DOHH2 (cell line): ENCODE results near the gene ETF1.

Experiments used
- H3F3A ChIP-seq: fragments of 200-600 bp; sonication (generic), shearing (Covaris generic); 2 replicates; pipeline ENCODE4 v1.6.0; 2016; ENCODE audit warnings: antibody characterized with exemption, mild to moderate bottlenecking; ENCODE audit not compliant: control insufficient read depth, insufficient read depth
- H3K27ac ChIP-seq: fragments of 200-600 bp; sonication (generic); 2 replicates; pipeline ENCODE4 v1.5.1; 2014; ENCODE audit warnings: low read depth, mild to moderate bottlenecking, low read length, moderate library complexity
- H3K27me3 ChIP-seq: fragments of 200-600 bp; sonication (generic); 2 replicates; pipeline ENCODE4 v1.6.1; 2014; ENCODE audit warnings: mild to moderate bottlenecking, low read length, mixed read lengths; ENCODE audit not compliant: control insufficient read depth
- H3K36me3 ChIP-seq: fragments of 200-600 bp; sonication (generic); 2 replicates; pipeline ENCODE4 v1.6.1; 2014; ENCODE audit warnings: mild to moderate bottlenecking, low read length, moderate library complexity, mixed read lengths; ENCODE audit not compliant: control insufficient read depth
- H3K4me1 ChIP-seq: fragments of 200-600 bp; sonication (generic); 2 replicates; pipeline ENCODE4 v1.6.1; 2014; ENCODE audit warnings: mild to moderate bottlenecking, low read length, mixed read lengths; ENCODE audit not compliant: control insufficient read depth
- H3K4me2 ChIP-seq: fragments of 200-600 bp; sonication (generic); 2 replicates; pipeline ENCODE4 v1.6.0; 2014; ENCODE audit warnings: mild to moderate bottlenecking, low read length, moderate library complexity
- H3K4me3 ChIP-seq: fragments of 200-600 bp; sonication (generic); 2 replicates; pipeline ENCODE4 v1.5.1; 2014; ENCODE audit warnings: mild to moderate bottlenecking, low read length, mixed read lengths
- H3K79me2 ChIP-seq: fragments of 200-600 bp; sonication (generic); 2 replicates; pipeline ENCODE4 v1.6.1; 2014; ENCODE audit warnings: mild to moderate bottlenecking, low read length, mixed read lengths; ENCODE audit not compliant: control insufficient read depth
- H3K9me2 ChIP-seq: fragments of 200-600 bp; sonication (generic); replicated peaks from 2 replicates; pipeline ENCODE4 v1.6.1; 2014; ENCODE audit warnings: mild to moderate bottlenecking, low read length, mixed read lengths; ENCODE audit not compliant: control insufficient read depth
- H3K9me3 ChIP-seq: fragments of 200-600 bp; sonication (generic); 2 replicates; pipeline ENCODE4 v1.6.1; 2014; ENCODE audit warnings: antibody characterized with exemption, low read length, mixed read lengths; ENCODE audit not compliant: control insufficient read depth, insufficient read depth
- H4K20me1 ChIP-seq: fragments of 200-600 bp; sonication (generic); 2 replicates; pipeline ENCODE4 v1.6.0; 2014; ENCODE audit warnings: low read depth, mild to moderate bottlenecking, antibody characterized with exemption, low read length, moderate library complexity; ENCODE audit not compliant: control insufficient read depth, insufficient read depth
- EZH2phosphoT487 ChIP-seq: fragments of 200-600 bp; sonication (generic); IDR thresholded peaks from 2 replicates; pipeline ENCODE4 v1.6.1; 2017; ENCODE audit warnings: borderline replicate concordance, mild to moderate bottlenecking, antibody characterized with exemption, low read length, moderate library complexity, mixed read lengths
- TF ChIP-seq, protein P1 (sequence below): fragments of 200-600 bp; sonication (generic); IDR thresholded peaks from one replicate; pipeline ENCODE4 v1.5.1; 2014; ENCODE audit warnings: antibody characterized with exemption, mild to moderate bottlenecking, low read depth, low read length; ENCODE audit not compliant: poor library complexity, severe bottlenecking

Gene ETF1

GRCh38 chr5:138559937-138560336, 16.9 kb upstream of the ETF1 start:
- Histone ChIP-seq H3K9me2 (no peaks in the 10 kb centered on the region), H3K9me3 (no peaks in the 10 kb centered on the region), H3K4me2 (no peak overlapping the region), H3K27ac (no peak overlapping the region), H3K4me1 (no peaks in the 10 kb centered on the region), H3K36me3 (peaks cover 95% of the 10 kb centered on the region), H3K27me3 (no peaks in the 10 kb centered on the region), H3K4me3 (no peak overlapping the region), H3F3A (peaks cover 51% of the 10 kb centered on the region), H3K79me2 (peaks cover 45% of the 10 kb centered on the region), H4K20me1 (peaks cover 22% of the 10 kb centered on the region; the same call in 1 of the 2 replicates)
- TF ChIP-seq EZH2phosphoT487: no peak

DNA sequence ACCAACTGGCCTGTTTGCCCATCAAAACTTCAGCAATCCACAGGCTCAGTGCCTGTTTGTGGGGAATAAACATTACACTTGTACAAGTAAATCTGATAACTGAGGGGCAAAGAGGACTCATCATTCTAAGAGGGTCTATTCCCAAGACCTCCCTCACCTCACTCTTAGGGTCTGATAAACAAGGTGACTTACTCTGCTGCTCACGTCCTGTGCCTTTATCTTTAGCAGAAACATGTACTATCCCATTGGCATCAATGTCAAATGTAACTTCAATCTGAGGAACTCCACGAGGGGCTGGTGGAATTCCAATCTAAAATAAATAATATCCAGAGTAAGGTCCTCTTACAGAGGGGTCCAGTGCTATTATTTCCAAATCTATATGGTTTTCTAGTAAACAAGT, 14.6 kb upstream of the ETF1 start:
- peaks cover 28% of the 10 kb centered on the region for H3K79me2 ChIP-seq
- H3K27ac ChIP-seq: no peak overlapping the region
- no peaks in the 10 kb centered on the region for H3K27me3 ChIP-seq
- H3K4me3 ChIP-seq: no peak overlapping the region
- H3K9me3 ChIP-seq: no peaks in the 10 kb centered on the region
- H3K9me2 ChIP-seq: no peaks in the 10 kb centered on the region
- peaks cover 90% of the 10 kb centered on the region for H3K36me3 ChIP-seq
- H3K4me2 ChIP-seq: no peak overlapping the region
- no peaks in the 10 kb centered on the region for H3K4me1 ChIP-seq
- TF ChIP-seq, protein P1, sequence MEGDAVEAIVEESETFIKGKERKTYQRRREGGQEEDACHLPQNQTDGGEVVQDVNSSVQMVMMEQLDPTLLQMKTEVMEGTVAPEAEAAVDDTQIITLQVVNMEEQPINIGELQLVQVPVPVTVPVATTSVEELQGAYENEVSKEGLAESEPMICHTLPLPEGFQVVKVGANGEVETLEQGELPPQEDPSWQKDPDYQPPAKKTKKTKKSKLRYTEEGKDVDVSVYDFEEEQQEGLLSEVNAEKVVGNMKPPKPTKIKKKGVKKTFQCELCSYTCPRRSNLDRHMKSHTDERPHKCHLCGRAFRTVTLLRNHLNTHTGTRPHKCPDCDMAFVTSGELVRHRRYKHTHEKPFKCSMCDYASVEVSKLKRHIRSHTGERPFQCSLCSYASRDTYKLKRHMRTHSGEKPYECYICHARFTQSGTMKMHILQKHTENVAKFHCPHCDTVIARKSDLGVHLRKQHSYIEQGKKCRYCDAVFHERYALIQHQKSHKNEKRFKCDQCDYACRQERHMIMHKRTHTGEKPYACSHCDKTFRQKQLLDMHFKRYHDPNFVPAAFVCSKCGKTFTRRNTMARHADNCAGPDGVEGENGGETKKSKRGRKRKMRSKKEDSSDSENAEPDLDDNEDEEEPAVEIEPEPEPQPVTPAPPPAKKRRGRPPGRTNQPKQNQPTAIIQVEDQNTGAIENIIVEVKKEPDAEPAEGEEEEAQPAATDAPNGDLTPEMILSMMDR: no peak
- no peak for TF ChIP-seq EZH2phosphoT487
- H3F3A ChIP-seq: peaks cover 71% of the 10 kb centered on the region
- H4K20me1 ChIP-seq: 0 out of 2 replicates have a peak, but pooled peaks cover 10% of the 10 kb centered on the region

- Histone ChIP-seq H3K9me3 (no peaks in the 10 kb centered on the region), H3K9me2 (no peaks in the 10 kb centered on the region), H3K4me1 (no peaks in the 10 kb centered on the region), H3K4me2 (no peak overlapping the region), H3K4me3 (no peak overlapping the region), H3K27me3 (no peaks in the 10 kb centered on the region), H3F3A (peaks cover 70% of the 10 kb centered on the region), H3K79me2 (peaks cover 11% of the 10 kb centered on the region), H3K27ac (no peak overlapping the region), H4K20me1 (0 out of 2 replicates have a peak, but pooled peaks cover 9% of the 10 kb centered on the region), H3K36me3 (peaks cover 58% of the 10 kb centered on the region)
- TF ChIP-seq EZH2phosphoT487: no peak
- TF ChIP-seq, protein P1: no peak
Observed at GRCh38 chr5:138554143-138554542, 11.1 kb upstream of the ETF1 start.

DNA sequence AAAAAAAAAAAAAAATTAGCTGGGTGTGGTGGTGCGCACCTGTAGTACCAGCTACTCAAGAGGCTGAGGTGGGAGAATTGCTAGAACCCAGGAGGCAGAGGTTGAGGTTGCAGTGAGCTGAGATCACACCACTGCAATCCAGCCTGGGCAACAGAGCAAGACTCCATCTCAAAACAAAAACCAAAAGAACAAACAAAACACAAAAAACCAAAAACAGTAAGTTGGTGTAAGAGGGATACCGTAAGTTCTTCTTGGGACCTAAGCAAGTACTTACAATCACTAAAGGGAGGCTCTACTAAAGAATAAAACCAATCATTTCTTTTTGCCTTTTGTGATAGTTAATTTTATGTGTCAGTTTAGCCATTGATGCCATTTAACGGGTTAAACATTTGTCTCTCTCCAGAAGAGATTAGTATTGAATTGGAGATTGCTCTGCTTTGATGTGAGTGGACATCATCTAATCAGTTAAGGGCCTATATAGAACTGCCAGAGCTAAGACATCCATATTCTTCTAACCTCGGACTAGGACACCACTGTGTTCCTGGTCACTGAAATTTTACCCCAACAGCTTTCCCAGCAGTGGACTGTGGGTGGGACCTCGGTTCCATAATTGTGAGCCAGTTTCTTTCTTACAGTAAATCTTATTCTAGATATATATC, 10.5 kb upstream of the ETF1 start:
- H3K36me3 ChIP-seq: peaks cover 52% of the 10 kb centered on the region
- no peaks in the 10 kb centered on the region for H3K27me3 ChIP-seq
- H3K79me2 ChIP-seq: peaks cover 16% of the 10 kb centered on the region
- H3K4me3 ChIP-seq: no peak overlapping the region
- peaks cover 67% of the 10 kb centered on the region for H3F3A ChIP-seq
- H3K4me2 ChIP-seq: no peak overlapping the region
- TF ChIP-seq, protein P1: no peak
- no peak for TF ChIP-seq EZH2phosphoT487
- H3K9me3 ChIP-seq: no peaks in the 10 kb centered on the region
- H3K9me2 ChIP-seq: no peaks in the 10 kb centered on the region
- H3K4me1 ChIP-seq: peaks cover under 1% of the 10 kb centered on the region; the same call in 1 of the 2 replicates
- no peak overlapping the region for H3K27ac ChIP-seq
- 0 out of 2 replicates have a peak, but pooled peaks cover 7% of the 10 kb centered on the region for H4K20me1 ChIP-seq
